GM18505 (cell line): ENCODE measurements around the gene JAK1.

ENCODE experiments used
- ATAC-seq: cut with Tn5 transposase; IDR thresholded peaks from one replicate; pipeline ENCODE4 v1.9.1; 2021; ENCODE audit not compliant: unreplicated experiment
- POLR2A ChIP-seq: IDR thresholded peaks from 4 replicates; pipeline ENCODE4 v1.6.1; 2011; ENCODE audit warnings: borderline replicate concordance; ENCODE audit not compliant: insufficient read depth, insufficient read length; ENCODE audit errors: extremely low read depth

The JAK1 gene

DNA sequence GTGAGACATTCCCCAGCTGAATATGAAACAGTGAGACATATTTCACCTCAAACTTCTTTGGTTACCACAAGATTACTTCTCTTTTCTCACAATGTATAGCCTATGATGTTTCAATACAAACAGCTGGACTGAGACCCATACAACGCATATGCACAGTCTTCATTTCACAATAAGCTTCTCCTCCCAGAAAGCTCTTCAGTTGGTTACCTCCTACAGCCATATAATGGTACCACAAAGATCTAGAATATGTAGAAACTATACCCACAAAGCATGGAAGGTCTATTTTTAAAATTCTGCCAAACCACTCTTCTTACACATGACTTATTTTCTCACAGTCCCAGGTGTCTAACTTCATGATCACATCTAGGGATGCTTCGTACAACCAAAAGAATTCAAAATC is 70.8 kb downstream of the JAK1 start:
- TF ChIP-seq POLR2A: no peak
- peak; percentile 71 for ATAC-seq

- no peak for ATAC-seq
- no peak for TF ChIP-seq POLR2A
These were observed 71.7 kb downstream of the JAK1 start for GRCh38 chr1:64894438-64895196.

GRCh38 chr1:64893921-64894320 is 72.4 kb downstream of the JAK1 start:
- ATAC-seq: no peak
- TF ChIP-seq POLR2A: no peak

DNA sequence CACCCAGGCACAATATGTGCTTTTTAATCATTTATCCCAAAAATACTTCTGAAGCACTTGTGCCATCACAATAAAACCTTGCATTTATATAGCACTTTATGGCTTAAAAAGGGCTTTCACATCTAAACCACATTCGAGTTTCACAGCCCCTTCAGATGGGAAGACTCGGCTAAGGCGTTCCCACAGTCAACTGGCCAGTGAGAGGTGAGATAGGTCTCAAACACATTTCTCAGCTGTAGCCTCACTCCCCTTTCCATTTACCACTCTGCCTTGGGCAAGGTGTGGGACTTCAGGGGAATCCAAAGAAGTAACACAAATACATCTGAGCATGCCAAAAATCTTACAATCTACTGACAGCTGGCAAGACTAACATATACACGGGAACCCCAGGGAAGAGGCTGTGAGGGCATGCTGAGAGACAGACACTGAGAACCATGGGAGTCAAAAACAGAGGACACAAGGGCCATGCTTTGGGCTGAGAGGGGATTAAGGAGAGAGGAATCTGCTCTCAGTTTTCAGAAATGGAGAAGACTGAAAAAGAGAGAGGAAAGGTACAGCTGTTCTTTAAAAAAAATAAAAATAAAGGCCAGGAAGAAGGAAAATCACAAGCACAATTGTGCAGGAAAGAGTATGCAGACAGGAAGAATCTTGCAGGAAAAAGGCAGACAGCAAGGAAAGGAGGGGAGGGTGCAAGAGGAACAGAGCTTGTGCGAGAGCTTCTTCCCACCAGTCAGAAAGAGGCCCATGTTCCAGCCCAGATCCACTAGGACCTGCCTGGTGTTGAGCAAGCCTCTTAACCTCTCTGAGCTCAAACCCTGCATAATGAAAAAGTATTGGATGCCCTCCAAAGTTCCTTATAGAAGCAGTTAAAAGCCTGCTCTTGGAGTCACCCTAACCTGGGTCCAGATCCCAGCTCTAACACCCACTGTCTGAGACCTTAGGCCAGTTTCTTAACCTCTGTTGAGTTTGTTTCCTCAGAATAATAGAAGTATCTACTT is 73.5 kb downstream of the JAK1 start:
- TF ChIP-seq POLR2A: no peak
- ATAC-seq: no peak

DNA sequence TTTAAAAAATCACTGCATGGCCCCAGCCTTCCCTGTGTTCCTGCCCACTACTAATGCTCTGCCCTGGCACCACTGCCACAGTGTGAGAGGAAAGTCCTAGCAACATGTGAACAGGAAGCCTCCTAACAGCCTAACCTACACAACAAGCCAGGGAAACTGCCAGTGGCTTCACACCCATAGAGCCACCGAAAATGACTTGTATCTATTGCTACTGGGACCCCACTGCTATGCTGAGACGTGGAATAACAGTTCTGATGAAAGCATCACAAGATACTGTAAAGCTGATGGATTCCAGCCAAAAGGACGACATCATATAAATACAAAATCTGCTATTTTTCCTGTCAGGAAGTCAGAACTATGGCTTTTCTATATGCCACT is 74.9 kb downstream of the JAK1 start:
- TF ChIP-seq POLR2A: no peak
- no peak for ATAC-seq

GRCh38 chr1:64890699-64891447 is 75.5 kb downstream of the JAK1 start:
- ATAC-seq: no peak
- TF ChIP-seq POLR2A: no peak

GRCh38 chr1:64887689-64888217 is 78.6 kb downstream of the JAK1 start:
- ATAC-seq: no peak
- TF ChIP-seq POLR2A: no peak

DNA sequence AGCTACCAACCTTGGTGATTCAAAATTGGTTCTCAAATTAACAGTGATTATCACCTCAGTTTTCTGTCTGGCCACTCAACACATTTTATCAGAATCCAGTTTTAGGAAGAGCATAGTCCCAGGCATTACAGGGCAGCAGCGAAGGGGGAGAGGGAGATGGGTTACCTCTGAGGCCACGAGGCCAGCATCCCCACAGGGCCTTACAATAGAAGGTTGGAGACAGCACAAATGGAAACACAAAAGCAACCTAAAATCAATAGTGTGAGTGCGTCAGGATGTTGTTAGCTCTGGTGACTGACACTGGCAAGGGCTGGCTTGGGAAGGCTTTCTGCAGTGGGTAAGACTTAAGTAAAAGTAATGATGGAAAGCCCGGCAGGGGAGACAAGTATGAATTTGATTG is 79.5 kb downstream of the JAK1 start:
- no peak for ATAC-seq
- no peak for TF ChIP-seq POLR2A

DNA sequence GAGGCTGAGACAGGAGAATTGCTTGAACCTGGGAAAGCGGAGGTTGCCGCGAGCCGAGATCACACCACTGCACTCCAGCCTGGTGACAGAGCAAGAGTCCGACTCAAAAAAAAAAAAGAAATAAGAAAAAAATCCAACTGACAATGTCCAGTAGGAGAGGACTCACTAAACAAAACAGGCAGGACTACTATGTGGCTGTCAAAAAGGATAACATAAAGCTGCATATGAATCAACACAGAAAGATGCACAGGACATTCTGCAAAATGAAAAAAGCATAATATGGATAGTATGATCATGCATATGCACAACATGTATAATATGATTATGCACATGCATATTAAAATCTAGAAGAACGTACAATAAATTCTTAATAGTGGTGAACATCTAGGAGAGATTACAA is 80.7 kb downstream of the JAK1 start:
- TF ChIP-seq POLR2A: no peak
- no peak for ATAC-seq

- ATAC-seq: no peak
- no peak for TF ChIP-seq POLR2A
These were observed 81.9 kb downstream of the JAK1 start for GRCh38 chr1:64884261-64885040.

DNA sequence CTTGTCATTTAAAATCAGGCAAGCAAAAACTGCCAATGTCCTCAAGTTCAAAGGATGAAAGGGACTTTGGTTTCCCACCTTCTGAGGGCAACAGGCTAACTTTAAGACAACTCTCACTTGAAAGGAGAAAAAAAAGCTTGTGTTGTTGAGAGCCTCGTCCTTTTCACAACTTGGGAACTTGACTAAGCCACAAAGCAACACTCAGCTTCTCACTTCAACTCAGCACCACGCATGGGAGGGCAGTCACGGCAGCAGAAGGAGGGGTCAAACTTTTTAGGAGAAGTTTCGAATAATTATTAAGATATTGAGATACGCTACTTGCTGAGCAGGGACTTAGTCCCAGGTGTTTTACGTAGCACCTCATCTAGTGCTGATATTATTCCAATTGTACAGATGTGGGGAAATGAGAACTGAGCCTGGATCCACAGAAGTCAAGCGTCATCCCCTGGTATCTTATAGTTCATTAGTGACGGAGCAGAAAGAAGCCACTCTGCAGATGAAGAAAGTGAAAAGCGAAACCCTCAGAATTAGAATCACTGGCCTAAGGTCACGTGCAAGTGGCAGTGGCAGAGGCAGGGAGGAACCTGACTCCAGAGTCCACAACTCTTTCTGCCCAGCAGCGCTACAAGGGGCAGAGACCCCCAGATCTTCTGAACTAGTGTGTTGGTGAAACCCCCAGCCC is 83.6 kb downstream of the JAK1 start:
- no peak for TF ChIP-seq POLR2A
- ATAC-seq: peak; percentile 69

DNA sequence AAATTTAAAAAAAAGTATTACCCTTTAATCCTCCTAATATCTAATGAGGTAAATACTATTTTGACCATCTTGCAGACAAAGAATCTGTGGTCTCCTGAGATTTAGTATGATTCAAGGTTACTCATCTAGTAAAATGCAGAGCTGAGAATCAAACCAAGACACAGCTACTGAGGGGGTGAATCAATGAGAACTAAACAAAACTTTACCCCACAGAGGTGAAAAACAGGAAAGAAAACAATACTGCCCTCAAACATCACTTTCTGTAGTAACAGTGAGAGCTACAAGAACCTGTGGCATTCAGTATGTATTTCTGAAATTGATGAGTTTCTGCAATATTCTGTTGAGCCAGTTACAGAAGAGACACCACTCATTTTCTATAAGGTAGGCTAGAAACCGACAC is 85.1 kb downstream of the JAK1 start:
- ATAC-seq: no peak
- no peak for TF ChIP-seq POLR2A
